Measurements from ENCODE around the gene LDLRAD4.

Gene LDLRAD4

GRCh38 chr18:13438507-13439056 is 220.0 kb downstream of the LDLRAD4 start:
- no peak for DNase-seq

GRCh38 chr18:13439461-13439860 is 220.9 kb downstream of the LDLRAD4 start:
- DNase-seq, result no peak

GRCh38 chr18:13440277-13441248 is 222.0 kb downstream of the LDLRAD4 start:
- DNase-seq, result no peak

GRCh38 chr18:13441736-13442135 is 223.2 kb downstream of the LDLRAD4 start:
- no peak for DNase-seq

- DNase-seq, result no peak
These were observed 223.9 kb downstream of the LDLRAD4 start for GRCh38 chr18:13442451-13442850.

GRCh38 chr18:13443552-13443951 is 225.0 kb downstream of the LDLRAD4 start:
- no peak for DNase-seq

- no peak for DNase-seq
These were observed 226.1 kb downstream of the LDLRAD4 start for GRCh38 chr18:13444430-13445240.

- DNase-seq, result no peak
These were observed 226.8 kb downstream of the LDLRAD4 start for GRCh38 chr18:13445241-13445897.

GRCh38 chr18:13446024-13446423 is 227.5 kb downstream of the LDLRAD4 start:
- DNase-seq, result no peak

GRCh38 chr18:13446610-13447461 is 228.3 kb downstream of the LDLRAD4 start:
- DNase-seq, result peak; percentile 40

- peak; percentile 74 for DNase-seq
These were observed 229.2 kb downstream of the LDLRAD4 start for GRCh38 chr18:13447621-13448334.

GRCh38 chr18:13448335-13448795 is 229.8 kb downstream of the LDLRAD4 start:
- DNase-seq, result peak; percentile 12

GRCh38 chr18:13449651-13450050 is 231.1 kb downstream of the LDLRAD4 start:
- DNase-seq, result no peak

- DNase-seq, result no peak
These were observed 232.0 kb downstream of the LDLRAD4 start for GRCh38 chr18:13450289-13451212.

- DNase-seq, result no peak
These were observed 232.6 kb downstream of the LDLRAD4 start for GRCh38 chr18:13451213-13451540.

- no peak for DNase-seq
These were observed 233.3 kb downstream of the LDLRAD4 start for GRCh38 chr18:13451661-13452387.

GRCh38 chr18:13452388-13452811 is 233.8 kb downstream of the LDLRAD4 start:
- DNase-seq, result peak; percentile 16

- DNase-seq, result peak; percentile 89
These were observed 234.5 kb downstream of the LDLRAD4 start for GRCh38 chr18:13452871-13453680.

All from NCI-H2227 treated with DMSO at 0.1 percent for 48 hours (cell line).